Chondrocyte (in vitro differentiated cells): ENCODE measurements around the gene RAMACL. TPM values are rescaled to one million over a fixed set of nuclear protein-coding genes. Genes with fewer than 3 reads are reported as not detected.

Experiments used
- DNase-seq: peaks from one replicate; pipeline ENCODE4 v3.0.0; 2021; ENCODE audit warnings: mixed read lengths, low spot score
- H3K27ac Mint-ChIP-seq: one replicate; pipeline ENCODE4 v1.8.0; 2021; ENCODE audit warnings: mild to moderate bottlenecking, moderate library complexity, mixed read lengths; ENCODE audit not compliant: unreplicated experiment
- H3K27me3 Mint-ChIP-seq: 2 replicates; pipeline ENCODE4 v1.8.0; 2021; ENCODE audit warnings: low read depth, mixed read lengths
- H3K36me3 Mint-ChIP-seq: 2 replicates; pipeline ENCODE4 v1.8.0; 2021; ENCODE audit warnings: low read depth, mixed read lengths
- H3K4me1 Mint-ChIP-seq: 2 replicates; pipeline ENCODE4 v1.8.0; 2021; ENCODE audit warnings: low read depth, mild to moderate bottlenecking, mixed read lengths
- H3K4me3 Mint-ChIP-seq: one replicate; pipeline ENCODE4 v1.8.0; 2021; ENCODE audit warnings: mild to moderate bottlenecking, moderate library complexity, mixed read lengths; ENCODE audit not compliant: unreplicated experiment
- H3K9me3 Mint-ChIP-seq: 2 replicates; pipeline ENCODE4 v1.8.0; 2021; ENCODE audit warnings: low read depth, mixed read lengths
- CTCF ChIP-seq: fragments of 200-600 bp; sonication (generic); IDR thresholded peaks from 2 replicates; pipeline ENCODE4 v1.5.0; 2021; ENCODE audit warnings: antibody characterized with exemption, mild to moderate bottlenecking, moderate library complexity
- total RNA-seq: library from RNA; stranded (reverse); gene quantifications from 3 replicates; pipeline ENCODE4 v1.2.1, GENCODE V29; 2021

Gene RAMACL
- total RNA-seq, 1 donor from 2014 or later, result 1.7 TPM

GRCh38 chr6:166562726-166563125 is 23.8 kb downstream of the RAMACL start:
- H3K36me3 Mint-ChIP-seq, result peaks cover 27% of the 10 kb centered on the region
- no peak for TF ChIP-seq CTCF
- no peak overlapping the region for H3K27ac Mint-ChIP-seq
- H3K4me3 Mint-ChIP-seq, result no peak overlapping the region
- DNase-seq, result no peak
- H3K4me1 Mint-ChIP-seq, result peaks cover 60% of the 10 kb centered on the region
- peaks cover 15% of the 10 kb centered on the region for H3K9me3 Mint-ChIP-seq
- no peaks in the 10 kb centered on the region for H3K27me3 Mint-ChIP-seq

- Mint-ChIP-seq H3K9me3 (peaks cover 15% of the 10 kb centered on the region), H3K4me3 (no peak overlapping the region), H3K27ac (peak overlapping the region; percentile 45), H3K27me3 (no peaks in the 10 kb centered on the region), H3K36me3 (peaks cover 27% of the 10 kb centered on the region), H3K4me1 (peaks cover 60% of the 10 kb centered on the region)
- no peak for DNase-seq
- no peak for TF ChIP-seq CTCF
Measured at GRCh38 chr6:166561771-166562359, 24.6 kb downstream of the RAMACL start.

- Mint-ChIP-seq H3K27ac (no peak overlapping the region), H3K4me3 (no peak overlapping the region), H3K9me3 (peaks cover 15% of the 10 kb centered on the region), H3K36me3 (peaks cover 27% of the 10 kb centered on the region), H3K4me1 (peaks cover 62% of the 10 kb centered on the region), H3K27me3 (no peaks in the 10 kb centered on the region)
- DNase-seq, result no peak
- TF ChIP-seq CTCF, result no peak
Measured at GRCh38 chr6:166560222-166560621, 26.3 kb downstream of the RAMACL start.

- no peak overlapping the region for H3K4me3 Mint-ChIP-seq
- peaks cover 27% of the 10 kb centered on the region for H3K36me3 Mint-ChIP-seq
- no peak overlapping the region for H3K27ac Mint-ChIP-seq
- peaks cover 62% of the 10 kb centered on the region for H3K4me1 Mint-ChIP-seq
- DNase-seq, result no peak
- H3K9me3 Mint-ChIP-seq, result peaks cover 15% of the 10 kb centered on the region
- no peak for TF ChIP-seq CTCF
- no peaks in the 10 kb centered on the region for H3K27me3 Mint-ChIP-seq
Measured at GRCh38 chr6:166559662-166560061, 26.8 kb downstream of the RAMACL start.

GRCh38 chr6:166559211-166559610 is 27.3 kb downstream of the RAMACL start:
- H3K4me1 Mint-ChIP-seq, result peaks cover 62% of the 10 kb centered on the region
- DNase-seq, result no peak
- peaks cover 23% of the 10 kb centered on the region for H3K36me3 Mint-ChIP-seq
- peaks cover 15% of the 10 kb centered on the region for H3K9me3 Mint-ChIP-seq
- H3K27ac Mint-ChIP-seq, result peak overlapping the region; percentile 96
- no peaks in the 10 kb centered on the region for H3K27me3 Mint-ChIP-seq
- TF ChIP-seq CTCF, result no peak
- H3K4me3 Mint-ChIP-seq, result no peak overlapping the region
